Gastrocnemius medialis (tissue), 4 donors: ENCODE results near the gene ACVR1. TPM values are rescaled to one million over a fixed set of nuclear protein-coding genes. Genes with fewer than 3 reads are reported as not detected.
"Not testable (repeated sequence)": the region's sequence is repeated elsewhere in the genome, so short reads cannot be mapped to it uniquely, and the experiment has no call there.

Experiments used
- ATAC-seq, 2 donors: fragments of 150-250 bp; one replicate each; pipeline ENCODE4 v1.9.1; 2016
- DNase-seq, 2 donors: peaks; one replicate each; pipeline ENCODE4 v3.0.0-alpha.2; 2019
- H3K27ac ChIP-seq, 4 donors: fragments of 200-600 bp; sonication (generic); 1 replicate in 1 of 4; 2 replicates in 3 of 4; pipeline ENCODE4 v1.5.1; 2016 to 2018; ENCODE audit warnings: mild to moderate bottlenecking in 2 of 4, moderate library complexity in 1 of 4
- H3K27me3 ChIP-seq, 3 donors: fragments of 200-600 bp; sonication (generic) in 2 of 3; 1 replicate in 1 of 3; 2 replicates in 2 of 3; pipeline versions ENCODE4 v1.5.1 to v1.6.0; 2016 to 2019; ENCODE audit warnings: mild to moderate bottlenecking in 1 of 3, moderate library complexity in 1 of 3
- H3K36me3 ChIP-seq, 2 donors: fragments of 200-600 bp; sonication (generic) in 1 of 2; one replicate each; pipeline ENCODE4 v1.5.1; 2017 to 2018
- H3K4me1 ChIP-seq, 2 donors: fragments of 200-600 bp; sonication (generic) in 1 of 2; one replicate each; pipeline ENCODE4 v1.5.1; 2016 to 2017; ENCODE audit warnings: mild to moderate bottlenecking in 2 of 2
- H3K4me3 ChIP-seq, 4 donors: fragments of 200-600 bp; sonication (generic) in 3 of 4; 1 replicate in 1 of 4; 2 replicates in 3 of 4; pipeline ENCODE4 v1.5.1; 2016 to 2019; ENCODE audit warnings: mild to moderate bottlenecking in 2 of 4
- H3K9me3 ChIP-seq, 3 donors: fragments of 200-600 bp; sonication (generic) in 2 of 3; 1 replicate in 1 of 3; 2 replicates in 2 of 3; pipeline ENCODE4 v1.5.1; 2016 to 2019
- CTCF ChIP-seq, 5 experiments: fragments of 450-650 bp in 3 of 5; fragments of 200-600 bp in 2 of 5; sonication (generic) in 2 of 5; IDR thresholded peaks in 4 of 5; conservative IDR thresholded peaks in 1 of 5; 1 replicate in 4 of 5; 2 replicates in 1 of 5; pipeline ENCODE4 v1.5.1; 2016 to 2019; ENCODE audit warnings: antibody characterized with exemption in 5 of 5, mild to moderate bottlenecking in 3 of 5, moderate library complexity in 3 of 5
- POLR2A ChIP-seq, 2 donors: fragments of 450-650 bp; IDR thresholded peaks; one replicate each; pipeline ENCODE4 v1.6.1; 2017; ENCODE audit warnings: antibody characterized with exemption in 2 of 2, mild to moderate bottlenecking in 2 of 2, moderate library complexity in 2 of 2
- in situ Hi-C, 4 donors: fragments of 200-750 bp; cut with MboI; loops; one replicate each; pipeline versions ENCODE4 v1.15.0 to v1.8.0; 2017; ENCODE audit warnings: low sequenced_read_pairs in 4 of 4
- intact Hi-C: fragments of 100-400 bp; cut with DNase I; formaldehyde crosslinking; loops from one replicate; pipeline ENCODE4 v1.15.1; 2023; ENCODE audit warnings: low total_unique reads
- total RNA-seq, 4 donors: library from RNA; depleted of rRNA; stranded (reverse); fragments of >200 nt; gene quantifications; one replicate each; pipeline versions ENCODE4 v1.1.0 to v1.2.3, GENCODE V29; 2016

The ACVR1 gene
- total RNA-seq, 4 donors from 2014 or later: 10.8 to 18.4 (median 12.2) TPM

DNA sequence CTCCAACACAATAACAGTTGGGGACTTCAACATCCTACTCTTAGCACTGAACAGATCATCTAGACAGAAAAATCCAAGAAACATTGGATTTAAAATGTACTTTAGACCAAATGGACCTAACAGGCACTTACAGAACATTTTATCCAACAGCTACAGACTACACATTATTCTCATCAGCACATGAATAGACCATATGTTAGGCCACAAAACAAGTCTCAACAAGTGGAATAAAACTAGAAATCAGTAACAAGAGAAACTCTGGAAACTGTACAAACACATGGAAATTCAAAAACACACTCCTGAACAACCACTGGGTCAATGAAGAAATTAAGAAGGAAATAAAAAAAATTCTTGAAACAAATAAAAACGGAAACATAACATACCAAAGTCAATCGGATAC lies 117.5 kb downstream of the ACVR1 start:
- Histone ChIP-seq H3K27me3 (no peaks in the 10 kb centered on the region), H3K36me3 (peaks cover 0 to 61% of the 10 kb centered on the region in 2 donors), H3K4me3 (no peak overlapping the region), H3K27ac (no peak overlapping the region), H3K4me1 (no peaks in the 10 kb centered on the region), H3K9me3 (no peaks in the 10 kb centered on the region)
- ATAC-seq: no peak
- DNase-seq: no peak
- in situ Hi-C loops (loop anchor here in 1 of 4 donors (25.0 kb wide), 1 partner anchor 271 kb away; no protein-coding TSS in a partner anchor), intact Hi-C loops (no loop called here)
- TF ChIP-seq CTCF (IDR thresholded peaks at IDR 0.05 in 4 of 5, conservative IDR thresholded peaks at IDR 0.05 in 1 of 5) (no peak), POLR2A (IDR thresholded peaks at IDR 0.05) (no peak)

GRCh38 chr2:157757500-157757899 lies 118.6 kb downstream of the ACVR1 start:
- H3K4me3 ChIP-seq: no peak overlapping the region
- no peak overlapping the region for H3K27ac ChIP-seq
- peaks cover 0 to 58% of the 10 kb centered on the region in 2 donors for H3K36me3 ChIP-seq
- ATAC-seq (no peak), DNase-seq (no peak)
- no peaks in the 10 kb centered on the region for H3K27me3 ChIP-seq
- intact Hi-C loops: no loop called here
- in situ Hi-C loops: loop anchor here in 1 of 4 donors (25.0 kb wide), 1 partner anchor 270 kb away; no protein-coding TSS in a partner anchor
- H3K4me1 ChIP-seq: no peaks in the 10 kb centered on the region
- no peak for TF ChIP-seq CTCF (IDR thresholded peaks at IDR 0.05 in 4 of 5, conservative IDR thresholded peaks at IDR 0.05 in 1 of 5)
- no peak for TF ChIP-seq POLR2A (IDR thresholded peaks at IDR 0.05)
- no peaks in the 10 kb centered on the region for H3K9me3 ChIP-seq

DNA sequence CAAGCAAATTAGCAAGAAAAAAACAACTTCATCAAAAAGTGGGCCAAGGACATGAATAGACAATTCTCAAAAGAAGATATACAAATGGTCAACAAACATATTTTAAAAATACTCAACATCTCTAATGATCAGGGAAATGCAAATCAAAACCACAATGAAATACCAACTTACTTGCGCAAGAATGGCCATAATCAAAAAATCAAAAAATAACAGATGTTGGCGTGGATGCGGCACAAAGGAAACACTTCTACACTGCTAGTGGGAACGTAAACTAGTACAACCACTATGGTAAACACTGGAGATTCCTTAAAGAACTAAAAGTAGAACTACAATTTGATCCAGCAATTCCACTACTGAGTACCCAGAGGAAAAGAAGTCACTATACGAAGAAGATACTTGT lies 119.7 kb downstream of the ACVR1 start:
- H3K9me3 ChIP-seq, intact Hi-C loops, H3K4me3 ChIP-seq, H3K27me3 ChIP-seq, ATAC-seq, H3K4me1 ChIP-seq, H3K27ac ChIP-seq, DNase-seq: not testable (repeated sequence)
- in situ Hi-C loops: loop anchor here in 1 of 4 donors (25.0 kb wide), 1 partner anchor 269 kb away; no protein-coding TSS in a partner anchor
- H3K36me3 ChIP-seq: peaks cover 0 to 51% of the 10 kb centered on the region in 2 donors

DNA sequence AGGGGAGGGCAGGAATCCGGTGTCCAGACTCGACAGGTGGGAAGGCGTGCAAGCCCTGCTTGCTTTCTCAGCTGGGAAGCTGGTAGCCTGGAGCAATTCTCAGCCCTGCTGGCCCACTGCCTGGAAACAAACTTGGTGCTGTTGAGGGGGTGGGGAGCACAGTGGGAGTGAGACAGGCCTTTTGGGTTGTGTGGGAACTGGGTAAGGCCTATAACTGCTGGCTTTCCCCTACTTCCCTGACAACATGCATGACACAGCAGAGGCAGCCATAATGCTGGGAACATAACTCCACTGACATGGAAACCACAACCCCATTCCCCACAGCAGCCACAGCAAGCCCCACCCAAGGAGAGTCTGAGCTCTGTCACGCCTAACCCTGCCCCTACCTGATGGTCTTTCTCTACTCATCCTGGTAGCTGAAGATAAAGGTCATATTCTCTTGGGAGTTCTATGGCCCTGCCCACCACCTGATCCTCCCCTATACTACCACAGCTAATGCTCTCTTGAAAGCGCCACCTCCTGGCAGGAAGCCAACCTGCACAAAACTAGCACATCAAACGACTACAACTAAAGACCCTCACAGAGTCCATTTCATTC lies 124.6 kb downstream of the ACVR1 start:
- ATAC-seq: peak in 1 of 2 donors; percentile 61
- TF ChIP-seq CTCF (IDR thresholded peaks at IDR 0.05 in 4 of 5, conservative IDR thresholded peaks at IDR 0.05 in 1 of 5): no peak
- no peak for TF ChIP-seq POLR2A (IDR thresholded peaks at IDR 0.05)
- Histone ChIP-seq H3K27me3 (no peaks in the 10 kb centered on the region), H3K4me3 (peak overlapping the region in 1 of 4 donors; percentile 14), H3K36me3 (peaks cover 0 to 20% of the 10 kb centered on the region in 2 donors), H3K9me3 (no peaks in the 10 kb centered on the region), H3K27ac (peak overlapping the region; percentile 38 to 66 (median 54)), H3K4me1 (peaks cover 26 to 35% of the 10 kb centered on the region in 2 donors)
- intact Hi-C loops: no loop called here
- in situ Hi-C loops: loop anchor here in 1 of 4 donors (25.0 kb wide), 1 partner anchor 264 kb away; no protein-coding TSS in a partner anchor
- peak in 1 of 2 donors; percentile 39 for DNase-seq

GRCh38 chr2:157749684-157750083 lies 126.4 kb downstream of the ACVR1 start:
- in situ Hi-C loops (loop anchor here in 1 of 4 donors (25.0 kb wide), 1 partner anchor 262 kb away; no protein-coding TSS in a partner anchor), intact Hi-C loops (loop anchor here (10.0 kb wide), 1 partner anchor 255 kb away; no protein-coding TSS in a partner anchor)
- Histone ChIP-seq H3K4me3 (no peak overlapping the region), H3K4me1 (peaks cover 26 to 48% of the 10 kb centered on the region in 2 donors), H3K9me3 (no peaks in the 10 kb centered on the region), H3K36me3 (peaks cover 0 to 2% of the 10 kb centered on the region in 2 donors), H3K27ac (peak overlapping the region in 2 of 4 donors; percentile 31 to 44), H3K27me3 (no peaks in the 10 kb centered on the region)
- DNase-seq (no peak), ATAC-seq (no peak)
- TF ChIP-seq CTCF (IDR thresholded peaks at IDR 0.05 in 4 of 5, conservative IDR thresholded peaks at IDR 0.05 in 1 of 5): no peak
- no peak for TF ChIP-seq POLR2A (IDR thresholded peaks at IDR 0.05)
